K562 (cell line): Measurements from ENCODE around the gene TTYH2.

Source experiments
- CTCF ChIP-seq, 3 experiments: IDR thresholded peaks in 2 of 3; conservative IDR thresholded peaks in 1 of 3; 2 replicates each; pipeline ENCODE4 v1.5.1; 2011 to 2012; ENCODE audit warnings: low read length in 3 of 3, mild to moderate bottlenecking in 3 of 3, control low read depth in 2 of 3, improper control_type of control experiment in 1 of 3, inconsistent platforms in 1 of 3, low read depth in 1 of 3, mixed read lengths in 1 of 3, moderate library complexity in 1 of 3; ENCODE audit not compliant: insufficient read depth in 2 of 3
- NONO ChIP-seq, 2 experiments: fragments of 200-400 bp in 1 of 2; fragments of 450-650 bp in 1 of 2; formaldehyde crosslinking in 1 of 2; IDR thresholded peaks; 2 replicates each; pipeline ENCODE4 v1.6.1; 2017; ENCODE audit warnings: low read depth in 2 of 2, mild to moderate bottlenecking in 2 of 2, moderate library complexity in 2 of 2, low read length in 1 of 2
- OTX1 ChIP-seq: fragments of 450-650 bp; formaldehyde crosslinking; IDR thresholded peaks from 2 replicates; pipeline ENCODE4 v1.4.0; 2022; ENCODE audit warnings: mild to moderate bottlenecking
- POLR2A ChIP-seq: fragments of 450-650 bp; conservative IDR thresholded peaks from 2 replicates; pipeline ENCODE4 v1.6.1; 2016
- ZHX1 ChIP-seq: fragments of 150-350 bp; conservative IDR thresholded peaks from 2 replicates; pipeline ENCODE4 v1.6.1; 2014; ENCODE audit warnings: low read length
- TF ChIP-seq, protein P1 (sequence below): fragments of 450-650 bp; IDR thresholded peaks from 2 replicates; pipeline ENCODE4 v1.7.1; 2018; ENCODE audit warnings: mild to moderate bottlenecking, low read depth; ENCODE audit not compliant: partially characterized antibody

DNA sequence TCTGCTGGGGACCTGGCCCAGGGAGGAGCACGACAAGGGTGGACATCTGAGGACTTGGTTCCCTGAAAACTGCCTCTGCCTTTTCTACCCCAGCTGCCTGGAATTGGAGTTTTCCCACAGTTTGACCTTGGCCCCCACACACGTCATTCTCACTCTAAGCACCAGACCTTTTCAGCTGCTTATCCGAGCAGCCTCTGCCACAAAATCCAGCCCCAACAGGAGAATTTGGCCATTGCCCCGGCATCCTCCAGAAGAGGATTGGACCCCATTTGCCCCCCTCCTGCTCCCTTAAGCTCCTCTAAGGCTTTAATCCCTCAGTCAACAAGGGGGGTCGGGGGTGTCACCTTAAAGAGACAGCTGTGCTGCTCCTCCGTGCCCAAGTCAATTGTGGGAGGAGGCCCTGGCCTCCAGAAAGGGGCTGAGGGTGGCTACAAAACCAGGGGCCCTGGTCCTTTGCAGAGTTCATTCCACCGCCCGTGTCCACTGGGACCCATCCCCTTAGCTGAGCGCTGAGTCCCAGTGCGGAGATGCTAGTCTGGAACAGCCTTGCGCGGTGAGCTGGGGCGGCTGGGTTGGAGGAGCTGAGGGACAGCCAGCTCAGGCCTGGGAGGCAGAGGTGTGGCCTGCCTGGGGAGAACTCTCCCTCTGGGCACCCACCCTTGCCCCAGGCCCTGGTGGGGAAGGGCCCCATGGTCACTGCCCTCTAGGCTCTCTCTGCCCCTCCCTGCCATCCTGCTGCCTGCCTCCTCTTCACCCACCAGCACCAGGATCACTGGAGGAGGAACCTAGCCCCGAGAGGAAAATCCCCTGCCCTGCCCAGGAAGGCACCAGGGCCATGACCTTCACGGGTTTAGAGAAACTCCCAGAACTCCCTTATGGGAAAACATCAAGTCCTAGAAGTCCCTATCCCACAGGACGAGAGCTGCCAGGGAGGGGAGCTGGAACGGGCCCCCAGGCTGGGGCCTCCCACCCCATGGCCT is 18.8 kb downstream of the TTYH2 start:
- TF ChIP-seq ZHX1 (no peak), NONO (IDR thresholded peaks at IDR 0.05; ENCODE audit: low read depth in 2 of 2, low read length in 1 of 2) (no peak), CTCF (IDR thresholded peaks at IDR 0.05 in 2 of 3, conservative IDR thresholded peaks at IDR 0.05 in 1 of 3; ENCODE audit: insufficient read depth in 2 of 3, low read depth in 1 of 3, low read length in 3 of 3) (no peak), POLR2A (no peak), OTX1 (no peak)
- TF ChIP-seq, protein P1, sequence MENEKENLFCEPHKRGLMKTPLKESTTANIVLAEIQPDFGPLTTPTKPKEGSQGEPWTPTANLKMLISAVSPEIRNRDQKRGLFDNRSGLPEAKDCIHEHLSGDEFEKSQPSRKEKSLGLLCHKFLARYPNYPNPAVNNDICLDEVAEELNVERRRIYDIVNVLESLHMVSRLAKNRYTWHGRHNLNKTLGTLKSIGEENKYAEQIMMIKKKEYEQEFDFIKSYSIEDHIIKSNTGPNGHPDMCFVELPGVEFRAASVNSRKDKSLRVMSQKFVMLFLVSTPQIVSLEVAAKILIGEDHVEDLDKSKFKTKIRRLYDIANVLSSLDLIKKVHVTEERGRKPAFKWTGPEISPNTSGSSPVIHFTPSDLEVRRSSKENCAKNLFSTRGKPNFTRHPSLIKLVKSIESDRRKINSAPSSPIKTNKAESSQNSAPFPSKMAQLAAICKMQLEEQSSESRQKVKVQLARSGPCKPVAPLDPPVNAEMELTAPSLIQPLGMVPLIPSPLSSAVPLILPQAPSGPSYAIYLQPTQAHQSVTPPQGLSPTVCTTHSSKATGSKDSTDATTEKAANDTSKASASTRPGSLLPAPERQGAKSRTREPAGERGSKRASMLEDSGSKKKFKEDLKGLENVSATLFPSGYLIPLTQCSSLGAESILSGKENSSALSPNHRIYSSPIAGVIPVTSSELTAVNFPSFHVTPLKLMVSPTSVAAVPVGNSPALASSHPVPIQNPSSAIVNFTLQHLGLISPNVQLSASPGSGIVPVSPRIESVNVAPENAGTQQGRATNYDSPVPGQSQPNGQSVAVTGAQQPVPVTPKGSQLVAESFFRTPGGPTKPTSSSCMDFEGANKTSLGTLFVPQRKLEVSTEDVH = no peak
